GM18498 (cell line): ENCODE measurements around the gene CAMSAP2.
"Not testable (repeated sequence)": the region's sequence is repeated elsewhere in the genome, so short reads cannot be mapped to it uniquely, and the experiment has no call there.

Source experiments
- ATAC-seq: cut with Tn5 transposase; IDR thresholded peaks from one replicate; pipeline ENCODE4 v1.9.1; 2021; ENCODE audit warnings: mild to moderate bottlenecking, moderate library complexity; ENCODE audit not compliant: unreplicated experiment

The CAMSAP2 gene

DNA sequence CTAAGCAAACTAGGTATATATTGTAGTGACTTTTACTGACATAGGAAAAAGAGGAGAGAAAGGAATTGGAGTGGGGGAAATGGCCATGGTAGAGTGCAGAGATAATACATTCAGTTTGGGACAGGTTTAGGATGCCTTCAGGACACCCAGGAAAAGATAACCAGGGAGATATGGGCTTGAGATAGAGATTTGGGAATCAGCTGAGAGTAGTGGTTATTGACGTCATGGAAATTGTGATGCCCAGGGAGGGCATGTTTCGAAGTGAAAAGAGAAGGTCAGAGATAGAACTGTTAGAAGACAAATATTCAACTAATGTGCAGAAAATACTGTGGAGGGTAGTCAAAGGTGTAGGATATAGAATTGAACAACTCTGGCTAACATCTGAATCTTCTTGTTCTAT, 40.6 kb downstream of the CAMSAP2 start:
- ATAC-seq, result no peak

DNA sequence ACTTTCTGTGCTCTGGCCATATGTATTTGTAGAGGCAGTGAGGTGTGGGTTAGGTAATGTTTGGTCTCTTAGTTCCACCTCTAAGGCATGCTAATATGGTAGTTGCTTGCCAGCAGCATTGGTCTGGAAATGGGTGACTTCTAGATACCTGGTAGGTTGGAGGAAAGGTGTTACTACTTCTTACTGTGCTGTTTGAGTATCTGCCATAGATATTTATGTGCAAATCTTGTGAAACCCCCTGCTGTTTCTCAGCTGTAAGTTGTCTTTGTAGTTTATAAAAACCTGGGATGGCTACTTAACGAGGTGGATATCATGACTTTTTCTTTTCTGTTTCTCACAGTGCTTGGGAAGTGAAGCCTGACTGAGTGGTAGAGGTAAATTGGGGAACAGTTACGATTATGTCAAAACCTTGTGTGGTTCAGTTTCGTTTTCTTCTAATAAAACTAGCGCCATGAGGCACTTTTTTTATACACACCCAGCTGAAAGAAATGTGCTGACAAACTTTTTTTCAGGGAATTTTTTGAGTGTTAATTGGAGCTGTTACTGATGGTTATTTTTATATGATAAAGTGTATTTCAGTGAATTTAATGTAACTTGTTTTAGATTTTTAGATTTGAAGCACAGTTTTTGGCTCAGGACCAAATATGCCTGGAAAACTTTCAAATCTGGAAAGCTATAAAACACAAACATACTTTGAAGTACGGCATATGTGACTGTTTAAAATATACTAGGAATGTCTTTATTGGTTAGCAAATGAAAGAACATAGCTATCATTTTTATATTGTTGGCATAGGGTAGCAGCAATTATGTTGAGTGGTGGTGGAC, 42.1 kb downstream of the CAMSAP2 start:
- ATAC-seq, result peak; percentile 65

DNA sequence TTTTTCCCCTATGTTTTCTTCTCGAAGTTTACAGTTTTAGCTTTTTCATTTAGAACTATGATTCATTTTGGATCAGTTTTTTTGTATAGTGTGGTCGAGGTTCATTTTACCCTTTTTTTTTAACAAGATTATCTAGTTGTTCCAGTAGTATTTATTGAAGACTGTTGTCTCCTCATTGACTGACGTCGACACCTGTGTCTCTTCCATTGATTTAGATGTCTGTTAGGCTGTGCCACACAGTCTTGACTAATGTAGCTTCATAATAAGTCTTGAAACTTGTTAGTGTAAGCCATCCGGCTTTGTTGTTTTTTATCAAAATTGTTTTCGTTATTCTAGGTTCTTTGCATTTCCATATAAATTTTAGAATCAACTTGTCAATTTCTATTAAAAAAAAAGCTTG, 45.2 kb downstream of the CAMSAP2 start:
- ATAC-seq, result no peak

DNA sequence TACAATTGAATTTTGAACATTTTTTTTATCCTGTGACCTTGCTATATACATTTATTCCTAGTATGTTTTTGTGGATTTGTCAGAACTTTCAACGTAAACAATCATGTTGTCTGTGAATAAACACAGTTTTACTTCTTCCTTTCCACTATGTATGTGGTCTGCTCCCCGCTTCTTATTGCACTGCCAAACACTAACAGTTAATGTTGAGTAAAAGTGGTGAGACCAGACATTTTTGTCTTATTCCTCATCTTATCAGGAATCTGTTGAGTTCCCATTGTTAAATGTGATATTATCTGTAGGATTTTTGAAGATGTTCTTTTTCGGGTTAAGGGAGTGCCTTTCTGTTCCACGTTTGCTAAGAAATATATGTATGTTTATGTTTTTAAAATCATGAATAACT, 45.9 kb downstream of the CAMSAP2 start:
- ATAC-seq, result no peak

DNA sequence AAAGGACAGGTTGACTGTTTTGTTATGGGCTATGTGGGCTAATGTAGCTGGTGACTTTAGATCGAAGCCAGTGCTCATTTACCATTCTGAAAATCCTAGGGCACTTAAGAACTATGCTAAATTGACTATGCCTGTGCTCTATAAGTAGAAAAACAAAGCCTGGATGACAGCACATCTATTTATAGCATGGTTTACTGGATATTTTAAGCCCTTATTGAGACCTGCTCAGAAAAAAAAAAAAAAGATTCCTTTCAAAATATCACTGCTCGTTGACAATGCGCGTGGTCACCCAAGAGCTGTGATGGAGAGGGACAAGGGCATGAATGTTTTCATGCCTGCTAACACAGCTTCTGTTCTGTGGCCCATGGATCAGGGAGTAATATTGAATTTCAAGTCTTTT, 48.1 kb downstream of the CAMSAP2 start:
- no peak for ATAC-seq

DNA sequence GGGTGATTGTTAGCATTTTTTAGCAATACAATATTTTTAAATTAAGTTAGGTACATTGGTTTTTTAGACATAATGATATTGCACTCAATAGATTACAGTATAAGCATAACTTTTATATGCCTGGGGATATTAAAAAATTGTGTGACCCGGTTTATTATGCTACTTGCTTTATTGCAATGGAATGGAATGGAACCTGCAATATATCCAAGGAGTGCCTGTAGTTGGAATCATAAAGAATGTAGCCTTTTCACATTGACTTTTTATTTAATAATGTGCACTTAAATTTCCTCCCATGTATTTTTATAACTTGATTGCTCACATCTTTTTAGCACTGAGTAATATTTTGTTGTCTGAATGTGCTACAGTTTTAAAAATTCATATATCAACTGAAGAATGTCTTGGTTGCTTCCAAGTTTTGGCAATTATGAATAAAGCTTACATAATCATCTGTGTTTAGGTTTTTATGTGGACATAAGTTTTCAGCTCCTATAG, 49.2 kb downstream of the CAMSAP2 start:
- no peak for ATAC-seq

DNA sequence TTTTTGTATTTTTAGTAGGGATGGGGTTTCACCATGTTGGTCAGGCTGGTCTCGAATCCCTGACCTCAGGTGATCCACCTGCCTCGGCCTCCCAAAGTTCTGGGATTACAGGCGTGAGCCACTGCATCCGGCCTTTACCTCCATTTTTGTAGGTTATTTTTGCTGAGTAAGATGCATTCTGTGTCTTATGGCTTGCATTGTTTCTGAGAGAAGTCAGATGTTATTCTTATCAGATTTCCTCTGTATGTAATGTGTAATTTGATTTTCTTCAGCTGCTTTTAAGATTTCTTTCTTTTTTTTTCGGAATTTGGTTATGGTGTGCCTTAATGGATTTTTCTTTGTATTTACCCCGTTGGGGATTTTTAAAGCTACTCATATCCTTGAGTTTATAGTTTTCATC, 52.3 kb downstream of the CAMSAP2 start:
- not testable (repeated sequence) for ATAC-seq

DNA sequence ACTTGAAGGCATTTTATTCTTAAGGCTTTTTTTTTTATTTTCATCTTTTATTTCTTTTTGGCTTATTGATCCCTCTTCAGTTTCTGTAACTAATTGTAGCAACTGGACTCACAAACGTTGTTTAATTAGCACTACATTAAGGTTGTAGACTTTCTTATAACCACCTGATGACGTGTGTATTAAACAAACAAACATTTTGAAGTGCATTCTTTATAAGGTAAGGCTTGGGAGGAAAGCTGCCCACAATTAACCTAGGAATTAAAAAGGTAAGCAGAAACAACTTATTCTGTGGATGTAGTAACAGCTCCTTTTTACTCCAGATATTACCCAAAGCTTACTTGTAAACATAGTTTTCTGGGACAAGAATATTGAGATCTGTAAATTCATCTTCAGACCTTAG, 55.0 kb downstream of the CAMSAP2 start:
- ATAC-seq, result no peak

DNA sequence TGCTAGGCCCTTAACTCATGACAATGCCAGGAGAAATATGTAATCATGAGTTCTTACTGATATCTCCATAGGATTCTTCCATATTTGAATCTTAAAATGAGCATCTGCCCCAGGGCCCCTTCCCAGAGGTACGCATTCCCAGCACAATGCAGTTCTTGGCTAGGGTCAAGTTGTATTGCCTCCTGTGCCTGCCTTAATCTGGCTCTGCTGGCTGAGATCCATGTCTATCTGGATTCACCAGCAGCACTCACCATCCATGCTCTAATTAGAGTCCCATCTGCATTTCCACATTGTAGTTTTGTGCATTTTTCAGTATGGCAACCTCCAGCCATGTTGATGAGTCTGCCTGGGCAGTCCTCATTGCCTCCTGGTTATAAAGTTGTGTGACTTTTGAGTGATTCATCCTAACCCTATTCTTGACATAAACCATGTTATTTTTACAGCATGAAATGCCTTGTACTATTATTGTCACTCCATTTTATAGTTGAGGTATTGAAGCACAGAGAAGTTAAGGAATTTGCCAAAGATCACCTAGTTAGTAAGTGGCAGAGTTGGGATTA, 55.9 kb downstream of the CAMSAP2 start:
- no peak for ATAC-seq

DNA sequence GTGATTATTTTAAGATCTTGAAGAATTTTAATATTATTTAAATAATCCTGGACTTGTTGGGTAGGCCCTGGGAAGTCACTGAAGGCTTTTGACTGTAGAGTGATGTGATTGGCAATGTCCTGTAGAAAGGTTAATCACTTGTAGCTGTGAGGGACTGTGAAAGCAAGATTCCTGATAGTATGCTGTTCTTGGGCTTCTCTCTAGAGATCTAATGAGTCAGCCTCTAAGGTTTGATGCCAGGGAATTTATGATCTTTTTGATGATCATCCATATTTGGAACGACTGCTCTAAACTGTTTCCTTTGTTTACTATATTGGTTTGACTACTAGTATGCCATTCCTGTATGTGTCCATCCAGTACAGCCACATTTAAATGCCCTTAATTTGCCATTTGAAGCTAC, 56.5 kb downstream of the CAMSAP2 start:
- ATAC-seq, result no peak

DNA sequence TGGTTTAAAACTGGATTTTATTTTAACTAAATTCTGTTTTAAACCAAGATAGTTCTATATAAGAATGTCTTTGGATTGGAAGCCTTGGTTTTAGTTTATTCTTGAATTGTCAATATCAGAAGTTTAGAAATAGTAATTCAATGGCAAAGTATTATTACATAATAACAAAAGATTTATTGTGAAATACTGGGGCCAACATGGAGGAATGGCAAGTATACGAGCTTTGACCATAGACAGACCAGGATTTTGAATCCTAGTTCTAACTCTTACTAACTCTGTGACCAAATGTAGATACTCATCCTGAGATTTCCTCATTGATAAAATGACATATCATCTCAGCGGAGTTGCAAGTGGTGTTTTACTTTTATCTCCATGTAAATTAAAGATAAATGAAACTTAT, 63.3 kb downstream of the CAMSAP2 start:
- ATAC-seq, result no peak

DNA sequence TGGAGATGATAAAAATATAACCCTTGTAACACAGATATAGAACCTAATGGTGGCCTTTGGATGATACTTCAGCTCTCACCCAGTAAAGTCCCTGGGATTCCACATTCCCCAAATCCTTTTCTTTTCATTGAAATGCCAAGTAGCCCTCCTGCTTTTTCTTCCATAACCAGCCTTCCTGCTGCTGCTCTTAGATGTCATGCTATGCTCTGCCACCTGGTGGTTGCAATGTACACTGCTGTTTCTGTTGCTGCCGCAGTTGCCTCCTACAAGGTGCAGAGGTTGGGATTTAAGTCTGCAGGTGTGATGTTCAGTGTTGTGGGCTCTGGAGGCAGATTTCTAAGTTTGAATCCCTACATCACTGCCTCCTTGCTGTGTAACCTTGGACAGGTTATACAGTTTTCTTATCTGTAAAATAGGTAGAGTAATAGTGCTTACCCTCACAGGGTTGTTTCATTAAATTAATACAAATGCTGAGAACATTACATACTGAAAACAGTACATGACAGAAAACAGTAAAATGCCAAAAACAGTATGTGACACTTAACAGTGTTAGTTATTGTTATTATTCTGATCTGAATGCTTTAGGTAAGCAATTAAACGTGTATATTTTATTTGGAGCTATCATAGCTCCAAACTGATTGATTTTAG, 64.3 kb downstream of the CAMSAP2 start:
- peak; percentile 82 for ATAC-seq

DNA sequence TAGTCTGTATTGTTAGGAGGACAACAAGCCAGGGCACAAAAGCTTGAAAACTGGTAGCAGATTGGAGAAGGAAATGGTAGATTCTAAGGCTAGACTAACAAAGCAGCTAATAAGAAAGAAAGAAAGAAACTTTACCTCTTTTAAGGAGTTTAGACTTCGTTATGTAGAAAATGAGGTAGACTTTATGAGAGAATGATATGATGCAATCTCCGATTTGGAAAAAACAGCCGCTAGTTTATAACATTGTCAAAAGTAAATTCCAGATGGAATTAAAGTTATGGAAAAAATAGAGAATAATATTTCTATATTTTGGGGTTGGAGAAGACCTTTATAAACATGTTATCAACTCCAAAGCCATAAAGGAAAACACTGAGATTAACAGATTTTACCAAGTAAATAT, 67.0 kb downstream of the CAMSAP2 start:
- ATAC-seq, result no peak

DNA sequence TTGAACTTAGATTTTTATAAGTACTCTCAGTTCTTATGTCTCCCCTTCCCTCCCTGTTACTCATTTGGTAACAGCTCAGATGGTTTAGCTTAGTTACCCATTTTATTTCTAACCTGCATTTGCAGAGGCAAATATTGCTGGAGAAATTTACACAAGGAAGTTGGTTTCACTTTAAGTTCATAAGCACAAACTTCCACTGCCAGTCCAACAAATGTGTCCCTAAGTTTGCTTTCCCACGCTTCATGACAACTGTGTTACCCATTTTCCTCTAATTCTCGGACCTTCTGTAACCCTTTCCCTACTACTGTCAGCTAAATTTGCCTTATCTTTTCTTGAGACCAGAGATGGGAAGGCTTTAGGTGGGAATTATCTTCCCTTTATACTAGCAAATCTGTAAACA, 70.2 kb downstream of the CAMSAP2 start:
- no peak for ATAC-seq

DNA sequence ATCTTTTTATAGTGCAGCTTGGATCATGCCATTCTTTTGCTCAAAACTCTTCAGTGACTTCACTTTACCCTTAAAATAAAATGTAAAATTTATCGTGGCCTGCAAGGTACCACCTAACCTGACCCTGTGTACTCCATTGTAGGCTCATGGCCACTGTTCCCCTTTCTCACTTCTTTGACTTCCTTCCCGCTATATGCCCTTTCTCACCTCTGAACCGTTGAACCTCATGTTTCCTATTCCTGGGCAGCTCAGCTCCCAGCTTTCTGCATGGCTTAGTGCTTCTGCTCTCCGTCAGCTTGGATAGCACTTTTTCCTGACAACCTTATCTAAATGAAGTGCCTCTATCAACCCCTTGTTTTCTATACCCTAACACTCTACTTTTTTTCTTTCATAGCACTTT, 73.0 kb downstream of the CAMSAP2 start:
- no peak for ATAC-seq

DNA sequence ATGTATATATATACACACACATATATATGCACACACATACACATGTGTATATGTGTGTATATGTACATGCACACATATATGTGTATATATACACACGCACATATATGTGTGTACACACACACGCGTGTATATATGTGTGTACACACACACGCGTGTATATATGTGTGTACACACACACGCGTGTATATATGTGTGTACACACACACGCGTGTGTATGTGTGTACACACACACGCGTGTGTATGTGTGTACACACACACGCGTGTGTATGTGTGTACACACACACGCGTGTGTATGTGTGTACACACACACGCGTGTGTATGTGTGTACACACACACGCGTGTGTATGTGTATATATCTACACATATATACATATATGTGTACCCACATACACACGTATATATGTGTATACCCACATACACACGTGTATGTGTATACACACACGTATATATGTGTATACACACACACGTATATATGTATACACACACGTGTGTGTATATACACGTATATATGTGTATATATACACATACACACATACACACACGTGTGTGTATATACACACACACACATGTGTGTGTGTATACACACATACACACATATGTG, 78.0 kb downstream of the CAMSAP2 start:
- ATAC-seq, result not testable (repeated sequence)

DNA sequence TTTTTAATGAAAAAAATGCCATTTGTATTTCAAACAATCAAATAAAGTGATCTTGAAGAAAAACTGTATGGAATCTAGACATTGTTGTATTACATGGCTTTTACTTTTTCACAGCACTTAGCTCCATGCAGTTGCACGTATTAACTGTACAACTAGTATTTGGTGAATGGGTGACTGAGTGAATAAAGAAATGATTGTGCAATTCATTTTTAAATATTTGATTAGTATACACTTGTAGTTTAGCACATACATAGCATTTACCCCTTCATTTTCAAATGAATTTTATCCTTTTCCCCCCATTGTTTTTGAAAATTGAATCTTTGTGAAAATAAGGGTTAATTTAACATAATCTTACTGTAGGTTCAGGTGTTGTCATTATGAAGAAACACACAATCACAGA, 79.6 kb downstream of the CAMSAP2 start:
- no peak for ATAC-seq

DNA sequence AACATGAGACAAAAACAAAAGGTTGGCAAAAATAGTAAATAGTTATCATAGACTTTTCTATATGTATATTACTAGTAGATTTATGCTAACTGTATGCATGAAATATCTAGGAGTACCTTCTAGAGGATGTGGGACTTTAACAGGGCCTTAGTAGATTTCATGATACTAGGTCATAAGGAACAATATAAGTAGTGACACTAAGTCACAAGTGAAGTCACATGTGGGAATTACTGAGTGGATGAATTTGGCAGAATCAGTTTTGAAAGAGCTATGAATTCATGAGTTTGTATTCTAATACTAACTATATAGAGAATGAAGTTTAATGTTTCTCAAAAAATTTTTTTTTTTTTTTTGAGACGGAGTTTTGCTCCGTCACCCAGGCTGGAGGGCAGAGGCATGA, 81.0 kb downstream of the CAMSAP2 start:
- no peak for ATAC-seq

DNA sequence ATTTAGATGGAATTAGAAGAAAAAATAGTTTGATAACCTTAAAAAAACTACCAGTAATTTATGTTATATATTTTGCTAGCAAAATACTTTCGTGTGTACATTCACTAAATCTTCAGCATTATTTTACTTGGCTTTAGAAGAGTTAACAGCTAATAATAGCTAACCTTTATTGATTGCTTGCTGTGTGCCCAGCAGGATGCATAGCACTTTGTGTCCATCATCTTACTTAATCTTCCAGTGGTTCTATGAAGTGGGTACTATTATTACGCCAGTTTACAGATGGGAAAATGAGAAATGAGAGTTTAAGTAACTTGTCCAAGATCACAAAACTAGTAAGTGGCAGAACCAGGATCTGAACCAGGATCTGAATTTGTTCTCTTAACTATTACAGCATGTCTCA, 92.4 kb downstream of the CAMSAP2 start:
- ATAC-seq, result no peak

DNA sequence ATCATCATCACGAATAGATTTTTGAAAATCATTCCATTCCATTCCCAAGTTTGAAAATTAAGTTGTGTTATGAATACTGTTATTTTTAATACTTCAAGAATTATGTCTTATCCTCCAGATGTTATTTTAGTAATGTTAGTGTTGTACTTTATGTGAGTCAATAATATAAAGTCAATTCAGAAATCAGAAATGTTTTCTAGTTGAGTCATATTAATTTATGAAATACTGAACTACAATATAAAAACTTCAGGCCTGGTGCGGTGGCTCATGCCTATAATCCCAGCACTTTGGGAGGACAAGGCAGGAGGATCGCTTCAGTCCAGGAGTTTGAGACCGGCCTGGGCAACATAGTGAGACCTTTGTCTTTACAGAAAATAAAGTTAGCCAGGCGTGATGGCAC, 95.7 kb downstream of the CAMSAP2 start:
- no peak for ATAC-seq

DNA sequence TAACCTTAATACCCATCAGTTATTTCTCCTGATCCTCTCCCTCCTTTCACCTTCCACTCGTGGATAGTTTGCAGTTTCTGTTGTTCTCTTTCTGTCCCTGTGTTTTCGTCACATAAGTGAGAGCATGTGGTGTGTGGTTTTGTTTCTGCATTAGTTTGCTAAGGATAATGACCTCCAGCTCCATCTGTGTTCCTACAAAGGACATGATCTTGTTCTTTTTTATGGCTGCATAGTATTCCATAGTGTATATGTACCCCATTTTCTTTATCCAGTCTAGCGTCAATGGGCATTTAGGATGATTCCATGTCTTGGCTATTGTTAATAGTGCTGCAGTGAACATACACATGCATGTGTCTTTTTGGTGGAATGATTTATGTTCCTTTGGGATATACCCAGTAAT, 97.5 kb downstream of the CAMSAP2 start:
- ATAC-seq, result no peak
